HG02981 (cell line): ENCODE data around the gene ZNF615.
"Not testable (repeated sequence)": the region's sequence is repeated elsewhere in the genome, so short reads cannot be mapped to it uniquely, and the experiment has no call there.

Experiments
- ATAC-seq: cut with Tn5 transposase; IDR thresholded peaks from one replicate; pipeline ENCODE4 v1.9.1; 2021; ENCODE audit warnings: mild to moderate bottlenecking, moderate library complexity; ENCODE audit not compliant: unreplicated experiment

The ZNF615 gene

DNA sequence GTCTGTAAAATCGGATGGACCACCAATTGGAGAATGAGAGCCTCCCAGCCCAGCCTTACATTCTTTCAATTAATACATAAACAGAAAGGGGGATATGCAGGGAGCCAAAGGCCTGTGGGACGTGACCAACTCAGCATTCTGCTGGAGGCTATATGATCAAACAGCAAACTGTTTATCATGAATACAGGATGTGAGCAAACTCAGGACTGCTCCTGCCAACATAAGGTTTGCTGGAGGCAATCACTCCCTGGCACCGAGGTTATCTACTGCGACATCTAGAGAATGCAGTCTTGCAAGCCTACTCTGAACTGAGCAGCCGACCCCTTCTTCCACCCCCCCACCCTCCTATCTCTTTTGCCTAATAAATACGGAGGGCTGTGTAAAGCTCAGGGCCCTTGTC lies 27.1 kb downstream of the ZNF615 start:
- not testable (repeated sequence) for ATAC-seq

- no peak for ATAC-seq
These were observed 27.8 kb downstream of the ZNF615 start for GRCh38 chr19:51980116-51980736.

GRCh38 chr19:51978882-51979281 lies 29.1 kb downstream of the ZNF615 start:
- ATAC-seq: no peak

DNA sequence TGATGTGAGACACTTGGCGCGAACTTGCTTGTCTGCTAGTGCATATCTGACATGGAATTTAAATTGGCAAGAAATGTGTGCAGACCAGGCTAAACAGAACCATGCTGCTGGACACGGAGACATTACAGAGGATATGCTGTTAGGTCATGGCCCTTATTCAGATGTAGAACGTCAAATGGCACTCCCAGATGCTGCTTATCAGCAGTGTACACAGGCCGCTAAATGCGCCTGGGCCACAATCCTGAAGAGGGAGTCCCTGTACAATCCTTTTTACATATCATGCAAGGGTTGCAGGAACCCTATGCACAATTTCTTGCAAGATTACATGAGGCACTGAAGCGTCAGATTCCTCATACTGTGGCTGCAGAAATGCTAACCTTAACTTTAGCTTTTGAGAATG lies 30.7 kb downstream of the ZNF615 start:
- ATAC-seq: no peak

DNA sequence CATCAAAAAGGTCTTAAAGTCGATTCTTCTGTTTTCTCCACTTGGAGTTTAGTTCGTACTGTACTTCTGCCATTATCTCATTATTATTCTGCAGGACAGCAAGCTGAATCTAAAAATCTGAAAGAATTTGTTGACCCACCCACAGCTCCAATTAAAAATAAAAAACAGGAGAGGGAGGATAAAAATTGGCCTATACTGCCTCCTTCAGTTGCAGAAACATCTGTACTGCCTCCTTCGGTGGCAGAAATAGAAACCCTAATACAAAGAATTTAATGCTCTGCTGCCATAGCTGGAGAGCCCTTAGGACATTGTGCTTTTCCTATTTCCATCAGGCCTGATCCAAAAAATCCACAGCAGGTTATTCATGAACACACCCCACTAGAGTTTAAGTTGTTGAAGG lies 31.2 kb downstream of the ZNF615 start:
- ATAC-seq: no peak

DNA sequence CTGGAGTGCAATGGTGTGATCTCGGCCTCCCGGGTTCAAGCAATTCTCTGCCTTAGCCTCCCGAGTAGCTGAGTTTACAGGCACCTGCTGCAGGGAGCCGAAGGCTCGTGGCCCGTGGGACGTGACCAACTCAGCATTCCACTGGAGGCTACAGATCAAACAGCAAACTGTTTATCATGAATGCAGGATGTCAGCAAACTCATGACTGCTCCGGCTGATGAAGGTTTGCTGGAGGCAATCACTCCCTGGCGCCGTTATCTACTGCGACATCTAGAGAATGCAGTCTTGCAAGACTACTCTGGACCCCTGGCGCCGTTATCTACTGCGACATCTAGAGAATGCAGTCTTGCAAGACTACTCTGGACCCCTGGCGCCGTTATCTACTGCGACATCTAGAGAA lies 32.2 kb downstream of the ZNF615 start:
- ATAC-seq: not testable (repeated sequence)

- no peak for ATAC-seq
These were observed 36.4 kb downstream of the ZNF615 start for GRCh38 chr19:51971624-51972023.

GRCh38 chr19:51970718-51971117 lies 37.3 kb downstream of the ZNF615 start:
- no peak for ATAC-seq

DNA sequence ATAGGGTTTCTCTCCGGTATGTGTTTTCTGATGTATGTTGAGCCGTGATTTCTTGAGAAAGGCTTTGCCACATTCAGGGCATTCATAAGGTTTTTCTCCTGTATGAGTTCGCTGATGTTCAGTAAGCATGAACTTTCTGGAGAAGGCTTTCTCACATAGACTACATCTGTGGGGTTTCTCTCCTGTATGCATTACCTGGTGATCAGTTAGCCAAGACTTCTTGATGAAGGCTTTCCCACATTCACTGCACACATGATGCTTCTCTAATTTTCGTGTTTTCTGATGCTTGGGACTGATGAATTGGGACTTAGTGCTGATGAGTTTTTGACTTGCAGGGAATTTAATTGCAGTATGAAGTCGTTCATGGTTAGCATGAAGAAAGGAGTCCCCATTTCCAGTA lies 42.4 kb downstream of the ZNF615 start:
- no peak for ATAC-seq

DNA sequence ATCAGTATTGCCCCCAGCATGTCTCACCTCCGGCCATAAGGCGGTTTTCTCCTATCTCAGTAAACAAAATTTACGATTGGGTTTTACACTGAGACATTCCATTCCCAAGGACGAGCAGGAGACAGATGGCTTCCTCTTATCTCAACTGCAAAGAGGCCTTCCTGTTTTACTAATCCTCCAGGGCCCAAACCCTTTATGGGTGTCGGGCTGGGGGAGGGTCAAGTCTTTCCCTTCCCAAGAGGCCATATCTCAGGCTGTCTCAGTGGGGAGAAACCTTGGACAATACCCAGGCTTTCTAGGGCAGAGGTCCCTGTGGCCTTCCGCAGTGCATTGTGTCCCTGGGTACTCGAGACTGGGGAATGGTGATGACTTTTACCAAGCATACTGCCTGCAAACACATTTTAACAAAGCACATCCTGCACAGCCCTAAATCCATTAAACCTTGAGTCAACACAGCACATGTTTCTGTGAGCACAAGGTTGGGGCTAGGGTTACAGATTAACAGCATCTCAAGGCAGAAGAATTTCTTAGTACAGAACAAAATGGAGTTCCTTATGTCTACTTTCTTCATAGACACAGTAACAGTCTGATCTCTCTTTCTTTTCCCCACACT lies 47.3 kb downstream of the ZNF615 start:
- ATAC-seq: not testable (repeated sequence)

DNA sequence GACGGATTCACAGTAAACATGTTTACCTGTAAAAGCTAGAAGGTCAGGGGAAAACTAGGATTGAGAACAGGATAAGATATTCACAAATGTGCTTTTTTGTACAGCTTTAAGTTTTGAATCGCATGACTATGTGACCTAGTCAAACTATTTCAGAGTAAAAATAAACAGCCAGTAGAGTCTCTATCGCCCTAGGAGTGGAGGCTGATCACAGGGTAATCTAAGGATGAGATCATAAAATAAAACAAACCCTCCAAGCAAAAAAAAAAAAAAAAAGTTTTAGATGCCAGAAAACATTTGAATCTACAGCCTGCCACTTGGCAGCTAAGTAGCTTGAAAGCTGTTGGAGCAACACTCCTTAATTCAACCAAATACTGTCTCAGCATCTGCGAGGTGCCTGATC lies 48.2 kb downstream of the ZNF615 start:
- ATAC-seq: no peak

DNA sequence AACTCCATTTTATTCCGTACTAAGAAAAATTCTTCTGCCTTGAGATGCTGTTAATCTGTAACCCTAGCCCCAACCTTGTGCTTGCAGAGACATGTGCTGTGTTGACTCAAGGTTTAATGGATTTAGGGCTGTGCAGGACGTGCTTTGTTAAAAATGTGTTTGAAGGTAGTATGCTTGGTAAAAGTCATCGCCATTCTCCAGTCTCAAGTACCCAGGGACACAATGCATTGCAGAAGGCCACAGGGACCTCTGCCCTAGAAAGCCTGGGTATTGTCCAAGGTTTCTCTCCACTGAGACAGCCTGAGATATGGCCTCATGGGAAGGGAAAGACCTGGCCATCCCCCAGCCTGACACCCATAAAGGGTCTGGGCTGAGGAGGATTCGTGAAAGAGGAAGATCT lies 50.2 kb downstream of the ZNF615 start:
- not testable (repeated sequence) for ATAC-seq

GRCh38 chr19:51948975-51949374 lies 59.0 kb downstream of the ZNF615 start:
- ATAC-seq: no peak

- ATAC-seq: no peak
These were observed 61.4 kb downstream of the ZNF615 start for GRCh38 chr19:51946602-51947001.

DNA sequence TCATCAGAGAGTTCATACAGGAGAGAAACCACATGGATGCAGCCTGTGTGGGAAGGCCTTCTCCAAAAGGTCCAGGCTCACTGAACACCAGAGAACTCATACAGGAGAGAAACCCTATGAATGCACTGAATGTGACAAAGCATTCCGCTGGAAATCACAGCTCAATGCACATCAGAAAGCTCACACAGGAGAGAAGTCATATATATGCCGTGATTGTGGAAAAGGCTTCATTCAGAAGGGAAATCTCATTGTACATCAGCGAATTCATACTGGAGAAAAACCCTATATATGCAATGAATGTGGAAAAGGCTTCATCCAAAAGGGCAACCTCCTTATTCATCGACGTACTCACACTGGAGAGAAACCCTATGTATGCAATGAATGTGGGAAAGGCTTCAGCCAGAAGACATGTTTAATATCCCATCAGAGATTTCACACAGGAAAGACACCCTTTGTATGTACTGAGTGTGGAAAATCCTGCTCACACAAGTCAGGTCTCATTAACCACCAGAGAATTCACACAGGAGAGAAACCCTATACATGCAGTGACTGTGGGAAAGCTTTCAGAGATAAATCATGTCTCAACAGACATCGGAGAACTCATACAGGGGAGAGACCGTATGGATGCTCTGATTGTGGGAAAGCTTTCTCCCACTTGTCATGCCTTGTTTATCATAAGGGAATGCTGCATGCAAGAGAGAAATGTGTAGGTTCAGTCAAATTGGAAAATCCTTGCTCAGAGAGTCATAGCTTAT lies 63.0 kb downstream of the ZNF615 start:
- no peak for ATAC-seq
